Measurements from ENCODE around the gene UNC93A.
"Not testable (repeated sequence)": the region's sequence is repeated elsewhere in the genome, so short reads cannot be mapped to it uniquely, and the experiment has no call there.

Gene UNC93A

DNA sequence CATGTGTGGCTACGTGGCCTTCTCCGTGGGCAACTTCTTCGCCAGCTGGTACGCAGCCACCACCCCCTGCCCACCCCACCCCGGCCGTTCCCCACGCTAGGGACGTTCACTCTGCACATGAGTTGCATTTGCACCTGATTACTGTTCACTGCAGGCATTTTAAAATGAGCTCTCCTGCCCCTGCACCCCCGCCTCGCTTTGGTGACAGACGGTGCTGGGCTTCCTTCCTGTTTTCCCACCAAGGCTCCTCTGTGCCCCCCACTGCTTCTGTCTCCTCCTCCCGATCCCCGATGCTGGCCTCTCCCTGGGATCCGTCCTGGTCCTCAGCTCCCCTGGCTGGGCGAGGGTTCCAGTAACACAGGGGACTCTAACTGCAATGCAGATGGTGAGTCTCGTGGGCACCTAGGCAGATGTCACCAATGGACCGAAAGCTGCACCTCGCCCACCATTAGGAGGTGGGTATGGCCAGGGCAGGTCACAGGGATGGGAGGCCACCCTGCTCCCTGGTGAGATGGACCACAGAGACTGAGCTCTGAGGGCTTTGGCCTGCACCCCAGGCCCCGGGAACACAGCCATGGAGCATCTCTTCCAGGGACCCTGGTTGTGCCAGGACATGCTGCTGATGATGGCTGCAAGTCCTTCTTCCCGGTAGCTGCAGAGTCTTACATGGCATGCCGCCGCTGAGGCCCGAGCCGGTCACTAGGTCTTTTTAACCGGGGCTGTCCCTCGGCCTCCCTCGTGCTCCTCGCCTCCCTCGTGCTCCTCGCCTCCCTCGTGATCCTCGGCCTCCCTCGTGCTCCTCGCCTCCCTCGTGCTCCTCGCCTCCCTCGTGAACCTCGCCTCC, 3.8 kb downstream of the UNC93A start:
- DNase-seq: no peak

DNA sequence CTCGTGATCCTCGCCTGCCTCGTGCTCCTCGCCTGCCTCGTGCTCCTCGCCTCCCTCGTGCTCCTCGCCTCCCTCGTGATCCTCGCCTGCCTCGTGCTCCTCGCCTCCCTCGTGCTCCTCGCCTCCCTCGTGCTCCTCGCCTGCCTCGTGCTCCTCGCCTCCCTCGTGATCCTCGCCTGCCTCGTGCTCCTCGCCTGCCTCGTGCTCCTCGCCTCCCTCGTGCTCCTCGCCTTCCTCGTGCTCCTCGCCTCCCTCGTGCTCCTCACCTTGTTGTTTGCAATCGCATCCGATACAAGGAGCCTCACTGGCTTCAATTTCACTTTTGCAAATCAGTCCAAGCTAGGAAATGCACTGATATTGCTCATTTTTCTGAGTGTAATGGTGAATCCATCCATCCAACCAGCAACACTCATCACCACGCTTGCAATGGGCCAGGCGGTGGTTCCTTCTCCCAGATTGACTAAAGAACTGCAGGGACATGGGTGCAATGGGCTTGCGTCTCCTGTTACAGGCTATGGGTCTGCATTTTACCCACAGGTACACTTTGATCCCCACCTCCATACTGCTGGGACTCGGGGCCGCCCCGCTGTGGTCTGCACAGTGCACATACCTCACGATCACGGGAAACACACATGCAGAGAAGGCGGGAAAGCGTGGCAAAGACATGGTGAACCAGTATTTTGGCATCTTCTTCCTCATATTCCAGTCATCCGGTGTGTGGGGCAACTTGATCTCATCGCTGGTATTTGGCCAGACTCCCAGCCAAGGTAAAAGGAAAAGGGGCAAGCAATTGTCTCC, 4.6 kb downstream of the UNC93A start:
- DNase-seq: no peak

- DNase-seq: no peak
Observed at GRCh38 chr6:167296293-167296690, 5.2 kb downstream of the UNC93A start.

GRCh38 chr6:167296902-167297301, 5.8 kb downstream of the UNC93A start:
- peak; percentile 41 for DNase-seq

DNA sequence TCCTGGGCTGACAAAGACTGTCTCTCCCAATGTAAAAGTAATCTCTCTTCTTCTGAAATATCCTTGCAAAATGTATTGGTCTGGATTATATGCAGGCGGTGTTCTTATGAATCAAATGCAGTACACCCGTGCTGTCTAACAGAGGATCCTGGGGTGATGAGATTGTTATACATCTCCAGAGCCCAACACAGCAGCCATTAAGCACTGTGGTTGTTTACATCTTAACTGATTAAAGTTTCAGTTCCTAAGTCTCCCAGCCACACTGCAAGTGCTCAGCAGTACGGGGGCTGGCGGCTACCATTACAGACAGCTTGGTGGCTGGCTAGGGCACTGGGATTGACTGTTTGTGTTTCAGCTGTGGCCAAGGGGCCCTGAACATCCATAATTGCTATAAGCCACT, 7.0 kb downstream of the UNC93A start:
- DNase-seq: no peak

DNA sequence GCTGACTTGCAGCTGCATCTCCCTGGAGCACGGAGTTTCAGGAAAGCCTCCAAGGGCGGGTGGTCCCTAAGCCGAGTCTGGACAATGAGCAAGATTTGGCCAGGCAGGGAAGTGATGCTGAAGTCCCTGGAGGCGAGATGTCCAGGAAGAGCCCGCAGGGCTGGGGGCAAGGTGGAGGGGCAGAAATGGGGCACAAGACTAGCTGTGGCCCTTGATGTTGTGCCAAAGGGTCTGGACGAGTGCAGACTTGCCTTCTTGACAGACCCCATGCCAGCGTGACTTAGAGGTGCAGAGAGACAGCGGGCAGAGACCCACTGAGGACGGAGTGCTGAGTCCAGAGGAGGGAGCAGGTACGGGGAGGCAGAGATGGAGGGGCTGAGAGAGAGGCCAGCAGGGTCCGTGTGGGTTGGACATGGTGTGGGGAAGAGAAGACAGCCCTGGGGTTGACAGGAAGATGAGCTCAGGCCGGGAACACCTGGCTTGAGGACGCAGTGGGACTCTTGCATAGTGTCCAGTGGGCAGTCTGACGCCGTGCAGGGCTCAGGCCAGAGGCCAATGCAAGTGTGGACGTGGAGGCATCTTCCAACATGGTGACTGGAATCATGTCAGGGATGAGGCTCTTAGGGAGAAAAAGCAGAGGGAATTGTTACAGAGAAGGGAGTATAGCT, 8.7 kb downstream of the UNC93A start:
- DNase-seq: no peak

GRCh38 chr6:167300902-167301777, 10.0 kb downstream of the UNC93A start:
- no peak for DNase-seq

GRCh38 chr6:167302074-167302473, 11.0 kb downstream of the UNC93A start:
- no peak for DNase-seq

- no peak for DNase-seq
Observed at GRCh38 chr6:167302796-167303195, 11.7 kb downstream of the UNC93A start.

DNA sequence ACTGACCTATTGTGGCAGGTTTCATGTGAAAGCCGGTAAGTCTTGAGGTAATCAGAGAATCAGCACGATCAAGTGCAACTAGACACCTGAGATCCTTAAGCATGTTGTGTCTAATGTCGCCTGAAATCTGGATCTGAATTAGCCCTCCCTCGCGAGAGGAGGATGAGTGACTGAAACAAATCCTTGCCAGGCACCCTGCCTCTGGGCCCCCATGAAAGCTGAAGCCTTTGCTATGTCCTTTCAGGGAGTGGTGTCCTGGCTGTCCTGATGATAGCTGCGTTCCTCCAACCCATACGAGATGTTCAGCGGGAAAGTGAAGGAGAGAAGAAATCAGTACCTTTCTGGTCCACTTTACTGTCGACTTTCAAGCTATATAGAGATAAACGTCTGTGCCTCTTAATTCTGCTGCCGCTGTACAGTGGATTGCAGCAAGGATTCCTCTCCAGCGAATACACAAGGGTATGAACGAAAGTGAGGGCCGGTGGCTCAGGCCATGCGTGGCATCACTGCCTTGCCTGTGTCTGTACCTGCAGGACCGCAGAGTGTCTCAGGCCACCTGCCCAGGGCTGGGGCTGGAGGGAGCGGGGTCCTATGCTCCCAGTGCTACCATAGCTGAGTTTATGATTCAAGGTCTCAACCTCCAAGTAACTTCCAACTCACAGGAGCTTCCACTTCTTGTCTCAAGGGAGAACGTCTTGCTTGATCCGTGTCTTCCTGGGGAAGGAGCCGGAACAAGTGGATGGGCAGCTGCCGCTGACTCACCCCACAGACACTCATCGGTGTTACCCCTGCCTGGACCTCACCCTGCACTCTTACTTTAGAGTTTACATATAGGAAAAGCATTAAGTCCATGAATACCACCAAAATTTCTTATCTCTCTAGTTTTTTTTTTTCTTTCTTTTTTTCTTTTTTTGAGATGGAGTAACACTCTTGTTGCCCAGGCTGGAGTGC, 12.8 kb downstream of the UNC93A start:
- DNase-seq: no peak

GRCh38 chr6:167304912-167305311, 13.8 kb downstream of the UNC93A start:
- DNase-seq: no peak

DNA sequence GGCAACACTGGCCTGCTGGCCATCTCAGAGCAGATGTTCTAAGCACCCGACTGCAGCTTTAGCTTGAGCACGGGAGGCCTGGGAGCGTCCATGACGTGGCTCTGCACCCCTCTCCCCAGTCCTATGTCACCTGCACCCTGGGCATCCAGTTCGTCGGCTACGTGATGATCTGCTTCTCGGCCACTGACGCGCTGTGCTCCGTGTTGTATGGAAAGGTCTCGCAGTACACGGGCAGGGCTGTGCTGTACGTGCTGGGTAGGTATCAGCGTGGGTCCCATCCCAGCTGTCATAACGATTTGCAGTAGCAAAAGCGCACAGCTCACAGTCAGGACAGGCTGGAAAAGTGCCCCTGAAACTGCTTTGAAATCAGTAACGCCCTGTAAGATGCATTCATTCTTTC, 14.7 kb downstream of the UNC93A start:
- no peak for DNase-seq

DNA sequence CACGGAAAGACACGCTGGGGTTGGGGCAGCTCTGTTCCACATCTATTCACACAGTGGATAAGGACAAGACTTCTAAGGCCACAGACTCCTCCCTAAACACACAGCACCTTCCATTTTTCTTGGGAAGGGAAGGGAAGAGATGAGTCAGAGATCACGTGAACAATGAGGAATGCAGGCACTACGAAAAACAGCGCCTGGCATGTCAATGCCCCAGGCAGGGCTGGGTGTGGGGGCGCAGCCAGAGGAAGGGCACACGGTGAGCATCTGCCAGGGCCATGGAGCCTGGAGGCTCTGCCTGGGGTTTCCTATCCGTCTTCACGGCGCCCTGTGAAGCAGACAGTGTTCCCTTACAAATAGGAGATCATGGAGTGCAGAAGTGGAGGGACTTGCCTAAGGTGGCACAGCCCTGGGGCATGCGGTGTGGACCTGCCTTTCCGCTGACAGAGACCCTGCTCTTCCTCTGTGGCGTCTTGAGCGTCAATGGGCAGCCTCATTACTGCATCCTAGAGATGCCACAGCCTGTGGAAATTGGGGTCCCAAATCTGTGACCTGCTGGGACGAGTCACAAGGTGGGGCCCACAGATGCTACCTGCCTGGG, 15.4 kb downstream of the UNC93A start:
- DNase-seq: no peak

DNA sequence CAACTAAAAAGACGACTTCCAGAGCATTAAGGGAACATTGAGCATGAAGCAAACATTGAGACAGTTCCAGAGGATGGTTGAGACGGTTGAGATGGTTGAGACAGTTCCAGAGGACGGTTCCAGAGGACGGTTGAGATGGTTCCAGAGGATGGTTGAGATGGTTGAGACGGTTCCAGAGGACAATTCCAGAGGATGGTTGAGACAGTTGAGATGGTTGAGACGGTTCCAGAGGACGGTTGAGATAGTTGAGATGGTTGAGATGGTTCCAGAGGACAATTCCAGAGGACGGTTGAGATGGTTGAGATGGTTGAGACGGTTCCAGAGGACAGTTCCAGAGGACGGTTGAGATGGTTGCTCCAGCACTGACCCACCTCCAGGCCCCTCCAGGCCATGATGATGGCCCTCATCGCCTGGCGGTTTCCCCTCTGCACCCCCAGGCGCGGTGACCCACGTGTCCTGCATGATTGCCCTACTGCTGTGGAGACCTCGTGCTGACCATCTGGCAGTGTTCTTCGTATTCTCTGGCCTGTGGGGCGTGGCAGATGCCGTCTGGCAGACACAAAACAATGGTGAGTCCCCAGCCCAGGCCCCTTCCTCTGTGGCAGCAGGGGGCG, 16.3 kb downstream of the UNC93A start:
- DNase-seq: no peak

DNA sequence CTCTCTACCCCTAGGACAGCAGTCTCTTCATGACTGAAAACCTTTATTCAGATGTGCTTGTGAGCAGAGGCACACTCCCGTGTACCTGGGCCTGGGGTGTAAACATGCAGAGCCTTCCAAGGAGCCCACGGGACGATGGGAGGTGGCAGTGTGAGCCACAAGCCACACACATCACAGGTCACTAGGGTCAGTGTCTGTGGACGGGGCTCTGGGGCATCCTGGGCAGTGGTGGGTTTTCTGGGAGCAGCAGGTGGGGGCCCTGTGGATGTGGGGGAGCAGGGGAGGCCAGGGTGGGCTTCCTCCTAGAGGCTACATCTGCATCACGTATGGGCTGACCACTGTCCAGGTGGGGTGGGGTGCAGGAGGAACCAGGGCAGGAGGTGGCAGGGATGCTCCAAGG, 17.1 kb downstream of the UNC93A start:
- no peak for DNase-seq

GRCh38 chr6:167309355-167310192, 18.5 kb downstream of the UNC93A start:
- not testable (repeated sequence) for DNase-seq

DNA sequence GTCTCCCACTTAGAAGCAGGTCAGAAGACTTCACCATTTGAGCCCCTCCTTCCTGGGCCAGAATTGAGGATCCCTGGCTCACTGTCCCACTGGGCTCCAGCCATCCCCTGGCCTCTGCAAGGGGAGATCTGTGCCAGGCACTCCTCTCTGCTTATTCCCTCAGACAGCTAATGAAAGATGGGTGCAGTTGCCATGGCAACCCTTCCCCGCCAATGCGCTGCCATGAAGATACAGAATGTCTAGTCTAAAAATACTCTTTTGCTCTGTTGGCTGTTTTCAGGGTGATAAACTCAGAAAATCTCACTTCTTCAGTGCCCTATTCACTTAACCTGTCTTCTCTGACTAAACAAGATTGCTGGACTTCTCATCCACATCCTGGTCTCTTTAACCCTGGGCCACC, 20.2 kb downstream of the UNC93A start:
- DNase-seq: no peak

DNA sequence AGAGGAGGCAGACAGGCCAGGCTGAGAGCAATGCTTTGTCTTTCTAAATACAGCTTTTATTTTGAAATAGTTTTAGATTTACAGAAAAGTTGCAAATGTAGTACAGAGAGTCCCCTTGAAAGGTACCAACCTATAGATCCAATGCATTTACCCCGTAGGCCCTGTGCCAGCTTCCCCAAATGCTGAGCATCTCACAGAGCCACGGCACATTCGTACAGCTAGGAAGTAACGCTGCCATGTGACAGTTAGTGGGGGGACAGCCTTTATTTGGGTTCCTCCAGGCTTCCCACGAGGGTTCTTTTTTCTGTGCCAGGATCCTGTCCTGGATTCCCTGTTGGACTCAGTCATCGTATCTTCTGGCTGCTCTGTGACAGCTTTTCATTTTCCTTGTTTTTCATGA, 20.6 kb downstream of the UNC93A start:
- DNase-seq: not testable (repeated sequence)

GRCh38 chr6:167314180-167314821, 23.2 kb downstream of the UNC93A start:
- no peak for DNase-seq
